ENCODE data around the gene LYVE1. TPM values are rescaled to one million over a fixed set of nuclear protein-coding genes. Genes with fewer than 3 reads are reported as not detected.

The LYVE1 gene
- total RNA-seq, 1 donor from 2014 or later = 70.3 TPM

DNA sequence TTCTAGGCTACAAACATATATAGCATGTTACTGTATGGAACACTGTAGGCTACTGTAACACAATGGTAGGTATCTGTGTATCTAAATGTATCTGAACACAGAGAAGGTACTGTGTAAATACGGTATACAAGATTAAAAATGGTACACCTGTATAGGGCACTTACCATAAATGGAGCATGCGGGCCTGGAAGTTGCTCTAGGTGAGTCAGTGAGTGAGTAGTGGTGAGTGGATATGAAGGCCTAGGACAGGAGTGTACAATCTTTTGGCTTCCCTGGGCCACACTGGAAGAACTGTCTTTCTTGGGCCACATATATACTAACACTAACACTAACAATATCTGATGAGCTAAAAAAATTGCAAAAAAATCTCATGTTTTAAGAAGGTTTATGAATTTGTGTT is 48.8 kb downstream of the LYVE1 start:
- DNase-seq = no peak

GRCh38 chr11:10518891-10519290 is 49.6 kb downstream of the LYVE1 start:
- DNase-seq = no peak

DNA sequence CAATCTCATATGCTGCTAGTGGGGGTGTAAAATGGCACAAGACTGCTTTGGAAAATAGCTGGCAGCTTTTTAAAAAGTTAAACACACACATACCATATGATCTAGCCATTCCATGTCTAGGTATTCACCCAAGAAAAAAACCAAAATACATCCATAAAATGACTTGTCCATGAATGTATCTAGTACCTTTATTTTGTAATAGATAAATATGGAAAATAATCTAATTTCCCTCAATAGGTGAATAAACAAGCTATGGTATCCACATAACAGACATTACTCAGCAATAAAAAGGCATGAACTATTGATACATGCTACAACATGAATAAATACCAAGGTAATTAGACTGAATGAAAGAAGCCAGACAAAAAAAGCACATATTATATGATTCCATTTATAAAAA is 50.3 kb downstream of the LYVE1 start:
- DNase-seq = no peak

GRCh38 chr11:10515418-10515817 is 53.0 kb downstream of the LYVE1 start:
- DNase-seq = no peak

GRCh38 chr11:10514709-10515108 is 53.8 kb downstream of the LYVE1 start:
- peak; percentile 15 for DNase-seq

GRCh38 chr11:10514202-10514601 is 54.3 kb downstream of the LYVE1 start:
- peak; percentile 42 for DNase-seq

GRCh38 chr11:10511181-10511621 is 57.3 kb downstream of the LYVE1 start:
- DNase-seq = no peak

Other genes with a start within 250 kb of the LYVE1 start
- 1.0 and 2.3 TPM in 2 replicates for gene AMPD3, start 113.4 kb downstream of the LYVE1 start, total RNA-seq
- gene RNF141, start 27.5 kb downstream of the LYVE1 start, total RNA-seq = 42.4 and 50.1 TPM in 2 replicates
- 0.51 and 0.79 TPM in 2 replicates for gene IRAG1, start 125.1 kb upstream of the LYVE1 start, total RNA-seq
- gene CTR9, start 182.6 kb upstream of the LYVE1 start, total RNA-seq = 35.4 and 48.3 TPM in 2 replicates
- gene EIF4G2, start 240.3 kb upstream of the LYVE1 start, total RNA-seq = 646 and 1,063 TPM in 2 replicates